ENCODE data around the gene INPP1. TPM values are rescaled to one million over a fixed set of nuclear protein-coding genes. Genes with fewer than 3 reads are reported as not detected.

Gene INPP1
- total RNA-seq, 2 donors from 2014 or later = 1.7 to 3.5 TPM

GRCh38 chr2:190408538-190409271 is 65.3 kb downstream of the INPP1 start:
- H3K9me3 ChIP-seq (ENCODE audit: control insufficient read depth, low read length) = no peaks in the 10 kb centered on the region
- H3K4me3 Mint-ChIP-seq = peak overlapping the region; percentile 59
- H3K9ac ChIP-seq (ENCODE audit: extremely low read depth, low read length, poor library complexity, severe bottlenecking) = peak overlapping the region; percentile 21
- no peaks in the 10 kb centered on the region for H3K9me3 Mint-ChIP-seq
- WGBS, 2 experiments (ENCODE audit: insufficient coverage in 1 of 2, insufficient read length in 1 of 2) = 0 to 1% methylated on average over 12 to 54 of the region's 54 CpGs
- H3K27ac ChIP-seq (ENCODE audit: low read depth, low read length) = no peak overlapping the region
- peaks cover 35% of the 10 kb centered on the region for H3K27me3 ChIP-seq (ENCODE audit: control insufficient read depth, insufficient read depth, low read length, poor library complexity, severe bottlenecking)
- DNase-seq = peak; percentile 74
- H3K4me1 Mint-ChIP-seq = peaks cover 6% of the 10 kb centered on the region
- H3K36me3 ChIP-seq (ENCODE audit: control insufficient read depth, insufficient read depth, low read length) = no peaks in the 10 kb centered on the region
- no peak overlapping the region for H3K27ac Mint-ChIP-seq
- peak overlapping the region; percentile 75 for H3K4me3 ChIP-seq (ENCODE audit: low read length)
- no peaks in the 10 kb centered on the region for H3K4me1 ChIP-seq (ENCODE audit: control insufficient read depth, insufficient read depth, low read length)
- H3K36me3 Mint-ChIP-seq (ENCODE audit: low read depth) = no peaks in the 10 kb centered on the region
- peaks cover 22% of the 10 kb centered on the region for H3K27me3 Mint-ChIP-seq (ENCODE audit: insufficient read depth)
- no peak for TF ChIP-seq CTCF (conservative IDR thresholded peaks at IDR 0.05)

GRCh38 chr2:190409616-190410015 is 66.2 kb downstream of the INPP1 start:
- Mint-ChIP-seq H3K27ac (no peak overlapping the region), H3K36me3 (ENCODE audit: low read depth) (no peaks in the 10 kb centered on the region), H3K9me3 (no peaks in the 10 kb centered on the region), H3K4me3 (peak overlapping the region; percentile 59), H3K27me3 (ENCODE audit: insufficient read depth) (peaks cover 22% of the 10 kb centered on the region), H3K4me1 (peaks cover 8% of the 10 kb centered on the region)
- DNase-seq = no peak
- Histone ChIP-seq H3K4me3 (ENCODE audit: low read length) (no peak overlapping the region), H3K9me3 (ENCODE audit: control insufficient read depth, low read length) (no peaks in the 10 kb centered on the region), H3K27me3 (ENCODE audit: control insufficient read depth, insufficient read depth, low read length, poor library complexity, severe bottlenecking) (peaks cover 35% of the 10 kb centered on the region), H3K27ac (ENCODE audit: low read depth, low read length) (no peak overlapping the region), H3K36me3 (ENCODE audit: control insufficient read depth, insufficient read depth, low read length) (no peaks in the 10 kb centered on the region), H3K4me1 (ENCODE audit: control insufficient read depth, insufficient read depth, low read length) (no peaks in the 10 kb centered on the region), H3K9ac (ENCODE audit: extremely low read depth, low read length, poor library complexity, severe bottlenecking) (no peak overlapping the region)
- WGBS, 2 experiments (ENCODE audit: insufficient coverage in 1 of 2, insufficient read length in 1 of 2) = 59 to 74% methylated on average over 2 of the region's 2 CpGs
- no peak for TF ChIP-seq CTCF (conservative IDR thresholded peaks at IDR 0.05)

- H3K36me3 Mint-ChIP-seq (ENCODE audit: low read depth) = no peaks in the 10 kb centered on the region
- H3K27ac Mint-ChIP-seq = no peak overlapping the region
- no peak for DNase-seq
- peaks cover 22% of the 10 kb centered on the region for H3K27me3 Mint-ChIP-seq (ENCODE audit: insufficient read depth)
- no peak overlapping the region for H3K27ac ChIP-seq (ENCODE audit: low read depth, low read length)
- H3K9me3 Mint-ChIP-seq = no peaks in the 10 kb centered on the region
- H3K4me1 Mint-ChIP-seq = peaks cover 8% of the 10 kb centered on the region
- 90% methylated on average over 3 of the region's 3 CpGs; no CpG with 5 or more reads in 1 of the 2 experiments for WGBS, 2 experiments (ENCODE audit: insufficient coverage in 1 of 2, insufficient read length in 1 of 2)
- no peaks in the 10 kb centered on the region for H3K36me3 ChIP-seq (ENCODE audit: control insufficient read depth, insufficient read depth, low read length)
- no peak overlapping the region for H3K9ac ChIP-seq (ENCODE audit: extremely low read depth, low read length, poor library complexity, severe bottlenecking)
- H3K4me1 ChIP-seq (ENCODE audit: control insufficient read depth, insufficient read depth, low read length) = no peaks in the 10 kb centered on the region
- TF ChIP-seq CTCF (conservative IDR thresholded peaks at IDR 0.05) = no peak
- H3K4me3 Mint-ChIP-seq = no peak overlapping the region
- peaks cover 35% of the 10 kb centered on the region for H3K27me3 ChIP-seq (ENCODE audit: control insufficient read depth, insufficient read depth, low read length, poor library complexity, severe bottlenecking)
- H3K9me3 ChIP-seq (ENCODE audit: control insufficient read depth, low read length) = no peaks in the 10 kb centered on the region
- H3K4me3 ChIP-seq (ENCODE audit: low read length) = no peak overlapping the region
Observed at GRCh38 chr2:190410166-190410565, 66.8 kb downstream of the INPP1 start.

Measured in endodermal cell (in vitro differentiated cells).